ENCODE data around the gene FAAP20. TPM values are rescaled to one million over a fixed set of nuclear protein-coding genes. Genes with fewer than 3 reads are reported as not detected.

The FAAP20 gene
- polyA plus RNA-seq, 2 of the 4 experiments (the other 2 are of a cell fraction): 5.1 to 26.0 TPM

GRCh38 chr1:2143814-2144500, 50.6 kb downstream of the FAAP20 start:
- WGBS (ENCODE audit: missing lambda C conversion rate): 97% methylated on average over 9 of the region's 30 CpGs
- TF ChIP-seq ZFP36 (IDR thresholded peaks at IDR 0.05; ENCODE audit: borderline replicate concordance, partially characterized antibody): no peak
- no peak for TF ChIP-seq ZC3H11A (IDR thresholded peaks at IDR 0.05)
- TF ChIP-seq CHD2 (IDR thresholded peaks at IDR 0.05; ENCODE audit: low read length, partially characterized antibody): no peak
- TF ChIP-seq PHF8 (IDR thresholded peaks at IDR 0.05; ENCODE audit: borderline replicate concordance, low read depth): no peak
- TF ChIP-seq FOXS1 (CRISPR knock-in tag; IDR thresholded peaks at IDR 0.05): no peak
- TF ChIP-seq HMGXB4 (CRISPR knock-in tag; IDR thresholded peaks at IDR 0.05; ENCODE audit: borderline replicate concordance): no peak
- no peak for TF ChIP-seq HOXB5 (CRISPR knock-in tag; IDR thresholded peaks at IDR 0.05)
- Histone ChIP-seq H3K4me3 (no peak overlapping the region), H3K4me1 (peaks cover 7% of the 10 kb centered on the region), H3K9me3 (no peaks in the 10 kb centered on the region), H3K27ac (no peak overlapping the region), H3K4me2 (no peak overlapping the region)
- no peak for FAIRE-seq
- POLR2A ChIA-PET: no interaction called here
- CTCF ChIA-PET: interaction anchor here (1.1 to 1.7 kb wide), 2 partner anchors 13 to 30 kb away, joined by 4 read pairs; no protein-coding TSS in a partner anchor
- no peak for DNase-seq (ENCODE audit: low read depth in 1 of 2, low spot score in 1 of 2)
- ATAC-seq: no peak

GRCh38 chr1:2141025-2141424, 53.5 kb downstream of the FAAP20 start:
- 73% methylated on average over 4 of the region's 4 CpGs for WGBS (ENCODE audit: missing lambda C conversion rate)
- ChIA-PET CTCF (interaction anchor here (0.8 to 3.0 kb wide), 11 partner anchors 10 to 224 kb away, joined by 3 to 21 read pairs (median 4); partner anchors contain the start of gene FAAP20), POLR2A (no interaction called here)
- Histone ChIP-seq H3K4me1 (peaks cover 7% of the 10 kb centered on the region), H3K4me2 (no peak overlapping the region), H3K27ac (no peak overlapping the region), H3K9me3 (no peaks in the 10 kb centered on the region), H3K4me3 (no peak overlapping the region)
- ATAC-seq (no peak), DNase-seq (ENCODE audit: low read depth in 1 of 2, low spot score in 1 of 2) (no peak), FAIRE-seq (no peak)
- TF ChIP-seq CEBPB (IDR thresholded peaks at IDR 0.05) (no peak), CBX2 (IDR thresholded peaks at IDR 0.05; ENCODE audit: borderline replicate concordance, low read depth) (no peak), SREBF2 (IDR thresholded peaks at IDR 0.05) (no peak)

Other genes with a start within 250 kb of the FAAP20 start
- gene CFAP74, start 191.0 kb downstream of the FAAP20 start, polyA plus RNA-seq (2011; rRNA removed): 0.04 and 0.13 TPM in 2 replicates
- gene CFAP74, start 191.0 kb downstream of the FAAP20 start, polyA plus RNA-seq (2017; fragmentation: RNase III; extraction: RNeasy Plus Mini Kit Qiagen cat#74134 plus additional on column Dnase treatment): 0.03 to 0.05 TPM in 2 of 3 replicates, not detected in the other
- gene GABRD, start 175.4 kb downstream of the FAAP20 start, polyA plus RNA-seq (2011; rRNA removed): 0.12 and 0.17 TPM in 2 replicates
- gene GABRD, start 175.4 kb downstream of the FAAP20 start, polyA plus RNA-seq (2017; fragmentation: RNase III; extraction: RNeasy Plus Mini Kit Qiagen cat#74134 plus additional on column Dnase treatment): 0.16 to 0.52 TPM (median 0.38 TPM) in 3 replicates
- 7.3 and 9.8 TPM in 2 replicates for gene PRKCZ, start 144.4 kb downstream of the FAAP20 start, polyA plus RNA-seq (2011; rRNA removed)
- 7.8 to 9.9 TPM (median 9.5 TPM) in 3 replicates for gene PRKCZ, start 144.4 kb downstream of the FAAP20 start, polyA plus RNA-seq (2017; fragmentation: RNase III; extraction: RNeasy Plus Mini Kit Qiagen cat#74134 plus additional on column Dnase treatment)
- 2.8 and 4.3 TPM in 2 replicates for gene SKI, start 33.5 kb upstream of the FAAP20 start, polyA plus RNA-seq (2011; rRNA removed)
- 11.5 to 12.0 TPM (median 11.5 TPM) in 3 replicates for gene SKI, start 33.5 kb upstream of the FAAP20 start, polyA plus RNA-seq (2017; fragmentation: RNase III; extraction: RNeasy Plus Mini Kit Qiagen cat#74134 plus additional on column Dnase treatment)
- 6.9 and 7.2 TPM in 2 replicates for gene MORN1, start 196.8 kb upstream of the FAAP20 start, polyA plus RNA-seq (2011; rRNA removed)
- gene MORN1, start 196.8 kb upstream of the FAAP20 start, polyA plus RNA-seq (2017; fragmentation: RNase III; extraction: RNeasy Plus Mini Kit Qiagen cat#74134 plus additional on column Dnase treatment): 6.8 to 9.5 TPM (median 8.9 TPM) in 3 replicates
- 213 and 227 TPM in 2 replicates for gene RER1, start 197.1 kb upstream of the FAAP20 start, polyA plus RNA-seq (2011; rRNA removed)
- gene RER1, start 197.1 kb upstream of the FAAP20 start, polyA plus RNA-seq (2017; fragmentation: RNase III; extraction: RNeasy Plus Mini Kit Qiagen cat#74134 plus additional on column Dnase treatment): 66.8 to 72.8 TPM (median 72.3 TPM) in 3 replicates
- gene PEX10, start 217.8 kb upstream of the FAAP20 start, polyA plus RNA-seq (2011; rRNA removed): 12.3 and 12.6 TPM in 2 replicates
- gene PEX10, start 217.8 kb upstream of the FAAP20 start, polyA plus RNA-seq (2017; fragmentation: RNase III; extraction: RNeasy Plus Mini Kit Qiagen cat#74134 plus additional on column Dnase treatment): 20.2 to 22.1 TPM (median 20.7 TPM) in 3 replicates